GM19043 (cell line): ENCODE measurements around the gene DUSP6.

Experiments
- ATAC-seq: cut with Tn5 transposase; IDR thresholded peaks from one replicate; pipeline ENCODE4 v1.9.1; 2021; ENCODE audit warnings: low read depth; ENCODE audit not compliant: unreplicated experiment

The DUSP6 gene

GRCh38 chr12:89306827-89307473 lies 45.4 kb downstream of the DUSP6 start:
- ATAC-seq = no peak

- no peak for ATAC-seq
Observed at GRCh38 chr12:89305373-89305772, 46.9 kb downstream of the DUSP6 start.

GRCh38 chr12:89299931-89300330 lies 52.4 kb downstream of the DUSP6 start:
- no peak for ATAC-seq

- ATAC-seq = no peak
Observed at GRCh38 chr12:89299417-89299816, 52.9 kb downstream of the DUSP6 start.
